Measurements from ENCODE around the gene BARD1. TPM values are rescaled to one million over a fixed set of nuclear protein-coding genes. Genes with fewer than 3 reads are reported as not detected.

BARD1 gene
- total and polyA plus RNA-seq, 2 donors (not counting 1 experiment from before 2014, with no cell fraction given) = 5.1 to 43.1 TPM

DNA sequence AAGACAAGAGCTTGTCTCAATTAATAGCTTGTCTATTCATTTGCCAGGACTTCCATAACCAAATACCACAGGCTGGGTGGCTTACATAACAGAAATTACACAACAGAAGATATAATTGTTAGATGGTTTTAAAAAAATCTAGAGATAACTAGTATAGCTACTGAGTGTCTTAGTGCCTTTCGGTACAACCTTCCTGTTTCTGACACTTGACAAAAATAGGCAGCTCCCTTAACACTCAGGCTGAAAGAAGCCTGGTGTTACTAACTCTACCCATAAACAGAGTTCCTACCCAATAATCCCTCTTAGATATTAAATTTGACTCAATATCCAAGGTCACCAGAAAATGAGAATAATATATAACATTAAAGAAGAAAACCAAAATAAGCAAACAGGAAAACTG is 129.7 kb downstream of the BARD1 start:
- Histone ChIP-seq H3K9me3 (ENCODE audit: control insufficient read depth, insufficient read depth, low read depth, low read length) (no peaks in the 10 kb centered on the region), H3K9ac (ENCODE audit: insufficient read depth, low read length) (no peak overlapping the region), H3K27me3 (ENCODE audit: control insufficient read depth, insufficient read depth, low read length) (no peaks in the 10 kb centered on the region), H3K36me3 (ENCODE audit: control insufficient read depth, insufficient read depth, low read length) (no peaks in the 10 kb centered on the region), H2AFZ (ENCODE audit: low read length) (no peak overlapping the region), H3K4me2 (ENCODE audit: extremely low read depth, insufficient read depth, low read length) (no peak overlapping the region), H3K4me3 (replicated peaks in 1 of 4; ENCODE audit: control extremely low read depth in 1 of 4, insufficient read depth in 1 of 4, low read depth in 3 of 4, low read length in 4 of 4) (no peak overlapping the region), H3K79me2 (ENCODE audit: control insufficient read depth, insufficient read depth, low read length) (no peaks in the 10 kb centered on the region), H3K4me1 (ENCODE audit: control insufficient read depth, extremely low read depth, insufficient read depth, low read length) (no peaks in the 10 kb centered on the region), H3K27ac (ENCODE audit: insufficient read depth, low read length) (no peak overlapping the region), H4K20me1 (ENCODE audit: control insufficient read depth, extremely low read depth, insufficient read depth, low read length) (no peaks in the 10 kb centered on the region)
- TF ChIP-seq, protein P1, sequence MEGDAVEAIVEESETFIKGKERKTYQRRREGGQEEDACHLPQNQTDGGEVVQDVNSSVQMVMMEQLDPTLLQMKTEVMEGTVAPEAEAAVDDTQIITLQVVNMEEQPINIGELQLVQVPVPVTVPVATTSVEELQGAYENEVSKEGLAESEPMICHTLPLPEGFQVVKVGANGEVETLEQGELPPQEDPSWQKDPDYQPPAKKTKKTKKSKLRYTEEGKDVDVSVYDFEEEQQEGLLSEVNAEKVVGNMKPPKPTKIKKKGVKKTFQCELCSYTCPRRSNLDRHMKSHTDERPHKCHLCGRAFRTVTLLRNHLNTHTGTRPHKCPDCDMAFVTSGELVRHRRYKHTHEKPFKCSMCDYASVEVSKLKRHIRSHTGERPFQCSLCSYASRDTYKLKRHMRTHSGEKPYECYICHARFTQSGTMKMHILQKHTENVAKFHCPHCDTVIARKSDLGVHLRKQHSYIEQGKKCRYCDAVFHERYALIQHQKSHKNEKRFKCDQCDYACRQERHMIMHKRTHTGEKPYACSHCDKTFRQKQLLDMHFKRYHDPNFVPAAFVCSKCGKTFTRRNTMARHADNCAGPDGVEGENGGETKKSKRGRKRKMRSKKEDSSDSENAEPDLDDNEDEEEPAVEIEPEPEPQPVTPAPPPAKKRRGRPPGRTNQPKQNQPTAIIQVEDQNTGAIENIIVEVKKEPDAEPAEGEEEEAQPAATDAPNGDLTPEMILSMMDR (conservative IDR thresholded peaks at IDR 0.05 in 1 of 2, IDR thresholded peaks at IDR 0.05 in 1 of 2; ENCODE audit: low read depth in 1 of 2, low read length in 2 of 2) = no peak
- TF ChIP-seq EZH2 (IDR thresholded peaks at IDR 0.05; ENCODE audit: low read length, missing control alignments) = no peak
- DNase-seq (ENCODE audit: low read depth in 2 of 2) = no peak

DNA sequence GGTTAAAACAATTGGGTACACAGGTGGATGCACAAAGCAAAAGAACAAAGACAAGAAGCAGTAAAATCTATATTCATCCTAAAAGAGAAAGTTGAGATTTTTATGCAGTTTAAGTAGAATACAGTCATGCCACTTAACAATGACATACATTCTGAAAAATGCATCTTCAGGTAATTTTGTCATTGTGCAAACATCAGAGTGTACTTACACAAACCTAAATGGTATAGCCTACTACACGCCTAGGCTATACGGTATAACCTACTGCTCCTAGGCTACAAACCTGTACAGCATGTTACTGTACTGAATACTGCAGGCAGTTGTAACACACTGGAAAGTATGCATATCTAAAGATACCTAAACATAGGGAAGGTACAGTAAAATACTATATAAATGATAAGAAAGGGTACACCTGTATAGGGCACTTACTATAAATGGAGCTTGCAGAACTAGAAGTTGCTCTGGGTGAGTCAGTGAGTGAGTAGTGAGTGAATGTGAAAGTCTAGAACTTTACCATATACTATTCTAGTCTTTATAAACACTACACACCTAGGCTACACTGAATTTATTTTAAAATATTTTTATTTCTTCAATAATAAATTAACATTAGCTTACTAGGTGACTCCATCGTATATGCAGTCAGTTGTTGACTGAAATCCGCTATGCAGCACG is 132.9 kb downstream of the BARD1 start:
- no peak for TF ChIP-seq EZH2 (IDR thresholded peaks at IDR 0.05; ENCODE audit: low read length, missing control alignments)
- TF ChIP-seq, protein P1 (conservative IDR thresholded peaks at IDR 0.05 in 1 of 2, IDR thresholded peaks at IDR 0.05 in 1 of 2; ENCODE audit: low read depth in 1 of 2, low read length in 2 of 2) = no peak
- no peaks in the 10 kb centered on the region for H3K36me3 ChIP-seq (ENCODE audit: control insufficient read depth, insufficient read depth, low read length)
- H3K4me1 ChIP-seq (ENCODE audit: control insufficient read depth, extremely low read depth, insufficient read depth, low read length) = no peaks in the 10 kb centered on the region
- no peaks in the 10 kb centered on the region for H3K9me3 ChIP-seq (ENCODE audit: control insufficient read depth, insufficient read depth, low read depth, low read length)
- no peak for DNase-seq (ENCODE audit: low read depth in 2 of 2)
- H3K4me2 ChIP-seq (ENCODE audit: extremely low read depth, insufficient read depth, low read length) = no peak overlapping the region
- H3K9ac ChIP-seq (ENCODE audit: insufficient read depth, low read length) = no peak overlapping the region
- no peak overlapping the region for H3K4me3 ChIP-seq (replicated peaks in 1 of 4; ENCODE audit: control extremely low read depth in 1 of 4, insufficient read depth in 1 of 4, low read depth in 3 of 4, low read length in 4 of 4)
- H3K79me2 ChIP-seq (ENCODE audit: control insufficient read depth, insufficient read depth, low read length) = no peaks in the 10 kb centered on the region
- no peaks in the 10 kb centered on the region for H4K20me1 ChIP-seq (ENCODE audit: control insufficient read depth, extremely low read depth, insufficient read depth, low read length)
- no peak overlapping the region for H2AFZ ChIP-seq (ENCODE audit: low read length)
- H3K27me3 ChIP-seq (ENCODE audit: control insufficient read depth, insufficient read depth, low read length) = no peaks in the 10 kb centered on the region
- H3K27ac ChIP-seq (ENCODE audit: insufficient read depth, low read length) = no peak overlapping the region

All from fibroblast of lung (primary cell).